ENCODE results near the gene REC8. TPM values are rescaled to one million over a fixed set of nuclear protein-coding genes. Genes with fewer than 3 reads are reported as not detected.

Gene REC8
- total RNA-seq, 1 donor from 2014 or later, result 9.6 TPM

- no peak for DNase-seq (ENCODE audit: low spot score in 2 of 2)
- intact Hi-C loops (cut with DNase I), result no loop called here
- Histone ChIP-seq H3K36me3 (peaks cover 4 to 20% of the 10 kb centered on the region in 2 donors), H3K9me3 (no peaks in the 10 kb centered on the region), H3K27ac (no peak overlapping the region), H3K4me1 (peaks cover 2 to 6% of the 10 kb centered on the region in 2 donors), H3K27me3 (no peaks in the 10 kb centered on the region), H3K4me3 (no peak overlapping the region)
- TF ChIP-seq CTCF (IDR thresholded peaks at IDR 0.05), result no peak
Measured at GRCh38 chr14:24172871-24173281, 996 bp downstream of the REC8 start.

- H3K27me3 ChIP-seq, result no peaks in the 10 kb centered on the region
- H3K27ac ChIP-seq, result no peak overlapping the region
- H3K4me1 ChIP-seq, result peaks cover 0 to 3% of the 10 kb centered on the region in 2 donors
- no peak for TF ChIP-seq CTCF (IDR thresholded peaks at IDR 0.05)
- DNase-seq (ENCODE audit: low spot score in 2 of 2), result no peak
- H3K4me3 ChIP-seq, result no peak overlapping the region
- intact Hi-C loops (cut with DNase I), result no loop called here
- H3K9me3 ChIP-seq, result no peaks in the 10 kb centered on the region
- H3K36me3 ChIP-seq, result peaks cover 20 to 40% of the 10 kb centered on the region in 2 donors
Measured at GRCh38 chr14:24176599-24176998, 4.7 kb downstream of the REC8 start.

DNA sequence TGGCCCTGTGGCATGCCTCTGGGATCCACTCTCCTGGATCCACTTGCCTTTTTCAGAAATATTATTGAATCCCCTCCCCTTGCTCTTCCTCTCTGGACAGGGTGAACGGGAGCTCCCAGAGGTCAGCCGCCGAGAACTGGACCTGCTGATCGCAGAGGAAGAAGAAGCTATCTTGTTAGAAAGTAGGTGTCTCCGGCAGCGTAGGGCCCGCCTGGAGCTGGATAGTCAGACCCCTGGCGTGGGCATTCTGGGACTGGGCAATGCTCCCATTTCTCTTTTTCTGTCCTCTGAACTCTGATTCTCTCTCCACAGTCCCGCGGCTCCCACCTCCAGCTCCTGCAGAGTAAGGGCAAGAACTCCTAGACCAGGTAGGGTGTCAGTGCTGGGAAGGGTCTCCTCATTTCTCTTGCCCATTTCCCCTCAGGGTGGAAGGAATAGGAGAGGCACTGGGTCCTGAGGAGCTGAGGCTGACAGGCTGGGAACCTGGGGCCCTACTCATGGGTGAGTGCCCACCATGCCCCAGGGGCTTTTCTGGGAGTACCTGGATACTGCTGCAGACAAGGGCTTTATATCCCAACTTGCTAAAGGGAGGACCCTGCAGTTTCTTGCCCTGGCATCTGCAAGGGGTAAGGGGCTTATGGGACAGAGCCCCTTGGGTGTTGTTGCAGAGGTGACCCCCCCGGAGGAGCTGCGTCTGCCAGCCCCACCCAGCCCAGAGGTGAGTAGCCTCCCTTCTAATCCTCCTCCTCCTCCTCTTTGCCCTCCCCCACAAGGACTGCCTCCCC, 5.4 kb downstream of the REC8 start:
- Histone ChIP-seq H3K27me3 (no peaks in the 10 kb centered on the region), H3K36me3 (peaks cover 20 to 46% of the 10 kb centered on the region in 2 donors), H3K4me3 (no peak overlapping the region), H3K27ac (no peak overlapping the region), H3K4me1 (no peaks in the 10 kb centered on the region), H3K9me3 (no peaks in the 10 kb centered on the region)
- TF ChIP-seq CTCF (IDR thresholded peaks at IDR 0.05), result no peak
- no peak for DNase-seq (ENCODE audit: low spot score in 2 of 2)
- intact Hi-C loops (cut with DNase I), result no loop called here

DNA sequence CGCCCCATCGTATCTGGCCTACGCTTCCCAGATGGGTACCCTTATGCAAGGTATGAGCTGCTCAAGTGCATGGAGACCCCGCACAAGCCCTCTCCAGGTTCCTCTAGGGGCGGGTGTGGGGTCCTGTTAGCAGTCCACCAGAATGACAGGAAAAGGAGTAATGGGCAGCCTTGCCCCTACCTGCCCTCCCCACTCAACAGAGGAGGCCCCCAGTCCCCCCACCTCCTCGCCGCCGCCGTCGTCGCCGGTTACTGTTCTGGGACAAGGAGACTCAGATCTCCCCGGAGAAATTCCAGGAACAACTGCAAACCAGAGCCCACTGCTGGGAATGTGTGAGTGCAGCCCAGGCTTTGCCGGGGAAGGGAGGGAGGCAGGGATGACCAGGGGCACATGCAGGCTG, 6.0 kb downstream of the REC8 start:
- H3K36me3 ChIP-seq, result peaks cover 26 to 53% of the 10 kb centered on the region in 2 donors
- intact Hi-C loops (cut with DNase I), result no loop called here
- H3K4me3 ChIP-seq, result no peak overlapping the region
- no peaks in the 10 kb centered on the region for H3K9me3 ChIP-seq
- no peak for TF ChIP-seq CTCF (IDR thresholded peaks at IDR 0.05)
- H3K4me1 ChIP-seq, result no peaks in the 10 kb centered on the region
- no peak overlapping the region for H3K27ac ChIP-seq
- no peaks in the 10 kb centered on the region for H3K27me3 ChIP-seq
- DNase-seq (ENCODE audit: low spot score in 2 of 2), result no peak

- intact Hi-C loops (cut with DNase I), result no loop called here
- Histone ChIP-seq H3K4me3 (no peak overlapping the region), H3K9me3 (no peaks in the 10 kb centered on the region), H3K36me3 (peaks cover 32 to 60% of the 10 kb centered on the region in 2 donors), H3K27ac (no peak overlapping the region), H3K27me3 (no peaks in the 10 kb centered on the region), H3K4me1 (no peaks in the 10 kb centered on the region)
- DNase-seq (ENCODE audit: low spot score in 2 of 2), result no peak
- no peak for TF ChIP-seq CTCF (IDR thresholded peaks at IDR 0.05)
Measured at GRCh38 chr14:24178399-24179178, 6.7 kb downstream of the REC8 start.
